NCI-H1092 treated with DMSO at 0.1 percent for 48 hours (cell line): ENCODE results near the gene MAP10.

Source experiments
- DNase-seq: peaks from one replicate; lab custom pipeline; 2025; lab: John Stamatoyannopoulos, UW

Gene MAP10

GRCh38 chr1:232795497-232796053, 9.6 kb upstream of the MAP10 start:
- DNase-seq: no peak

GRCh38 chr1:232797856-232798510, 7.2 kb upstream of the MAP10 start:
- DNase-seq: no peak

GRCh38 chr1:232798920-232799319, 6.3 kb upstream of the MAP10 start:
- no peak for DNase-seq

GRCh38 chr1:232806186-232806510, 932 bp downstream of the MAP10 start:
- no peak for DNase-seq

GRCh38 chr1:232810856-232811255, 5.6 kb downstream of the MAP10 start:
- no peak for DNase-seq

GRCh38 chr1:232812560-232812959, 7.3 kb downstream of the MAP10 start:
- no peak for DNase-seq

GRCh38 chr1:232813097-232813496, 7.9 kb downstream of the MAP10 start:
- no peak for DNase-seq

GRCh38 chr1:232813760-232814159, 8.5 kb downstream of the MAP10 start:
- DNase-seq: no peak

GRCh38 chr1:232816324-232816723, 11.1 kb downstream of the MAP10 start:
- DNase-seq: no peak

- no peak for DNase-seq
Measured at GRCh38 chr1:232818040-232818439, 12.8 kb downstream of the MAP10 start.

- DNase-seq: no peak
Measured at GRCh38 chr1:232820431-232820830, 15.2 kb downstream of the MAP10 start.

GRCh38 chr1:232822530-232822929, 17.3 kb downstream of the MAP10 start:
- DNase-seq: no peak

GRCh38 chr1:232826318-232826717, 21.1 kb downstream of the MAP10 start:
- no peak for DNase-seq

GRCh38 chr1:232830661-232831060, 25.4 kb downstream of the MAP10 start:
- DNase-seq: no peak

- no peak for DNase-seq
Measured at GRCh38 chr1:232831895-232832294, 26.7 kb downstream of the MAP10 start.

- DNase-seq: no peak
Measured at GRCh38 chr1:232834066-232834465, 28.9 kb downstream of the MAP10 start.

GRCh38 chr1:232835166-232835565, 29.9 kb downstream of the MAP10 start:
- no peak for DNase-seq

GRCh38 chr1:232837087-232837486, 31.9 kb downstream of the MAP10 start:
- no peak for DNase-seq

GRCh38 chr1:232841823-232842565, 36.8 kb downstream of the MAP10 start:
- DNase-seq: no peak

- DNase-seq: no peak
Measured at GRCh38 chr1:232844791-232845190, 39.6 kb downstream of the MAP10 start.

GRCh38 chr1:232845406-232845955, 40.3 kb downstream of the MAP10 start:
- DNase-seq: no peak

- DNase-seq: no peak
Measured at GRCh38 chr1:232851532-232851931, 46.3 kb downstream of the MAP10 start.
